ENCODE results near the gene CYSTM1. TPM values are rescaled to one million over a fixed set of nuclear protein-coding genes. Genes with fewer than 3 reads are reported as not detected.

CYSTM1 gene
- total and polyA plus RNA-seq, 2 of the 8 experiments (the other 6 are each of a cell fraction or from before 2014, with no cell fraction given) = 25.0 to 47.8 TPM

DNA sequence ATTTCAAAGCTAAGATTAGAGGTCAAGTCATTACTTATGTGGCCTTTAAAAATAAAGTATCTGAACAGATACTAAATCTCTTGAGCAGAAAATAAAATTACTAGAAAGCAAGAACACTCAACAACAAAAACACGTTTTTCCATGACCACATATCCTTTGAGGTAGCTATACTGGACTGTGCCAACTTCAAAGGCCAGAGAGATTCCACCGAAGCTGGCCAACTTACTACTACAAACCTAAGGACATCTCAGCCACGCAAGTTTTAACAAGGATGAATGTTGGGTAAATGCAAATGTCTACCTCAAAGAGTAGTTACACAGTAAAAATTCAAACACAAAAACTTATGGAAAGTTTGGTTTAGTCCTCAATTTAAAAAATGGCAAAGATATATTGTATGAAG, 109.0 kb downstream of the CYSTM1 start (continued):
- TF ChIP-seq RNF2 (IDR thresholded peaks at IDR 0.05; ENCODE audit: borderline replicate concordance, low read depth, low read length, missing control alignments, poor library complexity, severe bottlenecking) = no peak
- TF ChIP-seq KDM5A (IDR thresholded peaks at IDR 0.05; ENCODE audit: low read length) = no peak

Data from H1 (cell line).